Activated CD8-positive, alpha-beta T cell treated with anti-CD3 and anti-CD28 coated beads, Interleukin-2, amount 10 ng/mL, durations not matched to agents 7 days and 5 days (primary cell): ENCODE results near the gene ARX. TPM values are rescaled to one million over a fixed set of nuclear protein-coding genes. Genes with fewer than 3 reads are reported as not detected.

Source experiments
- ATAC-seq: fragments of 150-1000 bp; cut with Tn5 transposase; one replicate; pipeline ENCODE4 v1.10.0; 2021; ENCODE audit warnings: moderate library complexity
- CTCF ChIA-PET: fragments of 350-600 bp; sonication (Branson Sonifier 250); formaldehyde crosslinking; loops from one replicate; lab custom pipeline; 2021; ENCODE audit warnings: antibody characterized with exemption; lab: Charles Lee
- POLR2A ChIA-PET: fragments of 350-600 bp; sonication (Branson Sonifier 250); formaldehyde crosslinking; loops from one replicate; lab custom pipeline; 2021; ENCODE audit warnings: antibody characterized with exemption; lab: Charles Lee
- DNase-seq: peaks from one replicate; pipeline ENCODE4 v3.0.0-alpha.2; 2020
- H3K27ac Mint-ChIP-seq: one replicate; pipeline ENCODE4 v1.8.0; 2021; ENCODE audit warnings: mild to moderate bottlenecking, mixed read lengths
- H3K27me3 Mint-ChIP-seq: one replicate; pipeline ENCODE4 v1.8.0; 2021; ENCODE audit warnings: low read depth, mixed read lengths
- H3K36me3 Mint-ChIP-seq: one replicate; pipeline ENCODE4 v1.8.0; 2021; ENCODE audit warnings: low read depth, mixed read lengths
- H3K4me1 Mint-ChIP-seq: one replicate; pipeline ENCODE4 v1.8.0; 2021; ENCODE audit warnings: low read depth, mixed read lengths
- H3K4me3 Mint-ChIP-seq: one replicate; pipeline ENCODE4 v1.8.0; 2021; ENCODE audit warnings: mild to moderate bottlenecking, mixed read lengths
- H3K9me3 Mint-ChIP-seq: one replicate; pipeline ENCODE4 v1.8.0; 2022; ENCODE audit warnings: mixed read lengths; ENCODE audit not compliant: insufficient read depth
- total RNA-seq, 2 experiments: library from RNA; stranded (reverse); gene quantifications; one replicate each; pipeline ENCODE4 v1.2.3, GENCODE V29; 2021

The ARX gene
- total RNA-seq, 2 experiments from 2014 or later, result not detected

- DNase-seq (no peak), ATAC-seq (no peak)
- POLR2A ChIA-PET, result no interaction called here
- Mint-ChIP-seq H3K9me3 (no peaks in the 10 kb centered on the region), H3K27ac (no peak overlapping the region), H3K27me3 (peaks cover 47% of the 10 kb centered on the region), H3K4me1 (peaks cover 12% of the 10 kb centered on the region), H3K36me3 (no peaks in the 10 kb centered on the region), H3K4me3 (no peak overlapping the region)
- CTCF ChIA-PET, result interaction anchor here (1.1 kb wide), 1 partner anchor 187 kb away, joined by 3 read pairs; no protein-coding TSS in a partner anchor
Observed at GRCh38 chrX:25025615-25026014, 9.8 kb upstream of the ARX start.

GRCh38 chrX:25023908-25024307, 8.1 kb upstream of the ARX start:
- Mint-ChIP-seq H3K9me3 (no peaks in the 10 kb centered on the region), H3K36me3 (no peaks in the 10 kb centered on the region), H3K27me3 (peaks cover 54% of the 10 kb centered on the region), H3K4me1 (peaks cover 12% of the 10 kb centered on the region), H3K4me3 (no peak overlapping the region), H3K27ac (no peak overlapping the region)
- ChIA-PET POLR2A (no interaction called here), CTCF (interaction anchor here (2.2 kb wide), 1 partner anchor 120 kb away, joined by 8 read pairs; no protein-coding TSS in a partner anchor)
- DNase-seq, result no peak
- no peak for ATAC-seq

DNA sequence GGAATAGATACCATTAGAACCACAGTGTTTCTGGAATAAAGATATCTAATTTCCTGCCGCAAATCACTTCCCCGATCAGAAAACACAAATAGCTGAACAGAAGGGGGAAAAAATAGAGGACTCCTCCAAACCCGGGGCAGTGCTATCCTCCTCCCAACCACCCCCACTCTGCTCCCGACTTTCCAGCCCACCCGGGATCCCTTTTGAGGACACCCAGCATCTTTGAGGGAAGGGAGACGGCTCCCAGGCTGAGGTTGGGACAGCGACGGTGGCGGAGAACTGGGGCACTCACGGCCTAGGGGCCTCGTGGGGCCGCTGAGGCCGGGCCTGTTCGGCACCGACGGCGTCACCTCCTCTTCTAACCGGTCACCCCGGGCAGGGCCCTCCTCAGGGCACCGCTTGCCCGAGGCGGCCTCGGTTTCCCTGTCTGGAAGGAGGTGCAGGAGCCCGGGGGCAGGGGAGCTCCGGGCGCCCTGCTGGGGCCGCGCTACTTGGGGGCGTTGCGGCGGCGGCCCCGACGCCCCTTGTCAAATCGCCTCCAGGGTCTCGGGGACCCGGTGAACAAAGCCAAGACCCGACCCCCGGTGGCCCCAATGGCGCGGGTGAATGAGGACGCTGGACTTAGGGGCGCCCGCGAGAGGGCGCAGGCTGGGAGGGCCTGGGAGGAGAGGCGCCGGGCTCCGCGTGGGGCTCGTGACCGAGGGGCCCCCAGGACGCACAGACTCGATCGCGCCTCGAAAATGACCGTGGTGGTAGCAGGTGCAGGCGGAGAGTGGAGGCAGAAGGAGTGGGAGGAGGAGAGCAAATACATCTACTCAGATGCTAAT, 6.9 kb upstream of the ARX start:
- POLR2A ChIA-PET, result no interaction called here
- Mint-ChIP-seq H3K4me3 (no peak overlapping the region), H3K4me1 (peaks cover 12% of the 10 kb centered on the region)

DNA sequence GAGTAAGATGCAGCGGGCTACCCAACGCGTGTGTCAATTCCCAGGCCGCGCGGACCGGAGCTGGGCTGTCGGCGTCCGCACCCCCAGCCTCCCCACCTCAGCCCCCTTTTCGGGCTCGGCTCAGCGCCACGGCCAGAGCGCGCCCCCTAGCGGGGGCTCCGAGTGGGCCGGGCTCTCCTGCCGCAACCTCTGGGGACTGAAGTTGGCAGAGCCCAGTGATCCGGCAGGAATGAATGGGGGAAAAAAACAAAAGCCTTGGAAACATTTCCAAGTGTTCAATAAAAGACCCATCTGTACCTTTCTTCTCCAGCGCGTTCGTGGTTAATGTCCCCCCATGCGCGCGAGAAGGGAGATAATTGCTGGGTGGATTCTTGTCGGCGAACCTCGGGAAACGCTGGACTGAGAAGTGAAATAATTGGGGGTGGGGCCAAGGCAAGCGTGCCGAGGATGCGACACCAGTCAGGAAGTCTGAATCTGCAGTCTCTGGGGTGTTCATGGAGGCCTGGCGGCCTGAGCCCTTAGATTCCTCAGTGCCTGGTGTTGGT, 5.2 kb upstream of the ARX start:
- Mint-ChIP-seq H3K27ac (no peak overlapping the region), H3K4me1 (peaks cover 19% of the 10 kb centered on the region), H3K27me3 (peaks cover 66% of the 10 kb centered on the region), H3K9me3 (no peaks in the 10 kb centered on the region), H3K4me3 (no peak overlapping the region), H3K36me3 (no peaks in the 10 kb centered on the region)
- DNase-seq (peak; percentile 30), ATAC-seq (peak; percentile 73)
- CTCF ChIA-PET, result interaction anchor here (0.7 to 2.9 kb wide), 3 partner anchors 123 to 201 kb away, joined by 4 to 16 read pairs (median 15); no protein-coding TSS in a partner anchor
- POLR2A ChIA-PET, result no interaction called here

More for the DNA sequence above, 6.9 kb upstream of the ARX start:
- CTCF ChIA-PET, result interaction anchor here (2.2 to 2.9 kb wide), 2 partner anchors 122 to 184 kb away, joined by 8 to 16 read pairs; no protein-coding TSS in a partner anchor
- Mint-ChIP-seq H3K36me3 (no peaks in the 10 kb centered on the region), H3K27me3 (peaks cover 59% of the 10 kb centered on the region), H3K9me3 (no peaks in the 10 kb centered on the region), H3K27ac (no peak overlapping the region)
- no peak for DNase-seq
- ATAC-seq, result no peak

- Mint-ChIP-seq H3K9me3 (no peaks in the 10 kb centered on the region), H3K36me3 (no peaks in the 10 kb centered on the region), H3K27ac (no peak overlapping the region), H3K4me3 (no peak overlapping the region), H3K27me3 (peaks cover 70% of the 10 kb centered on the region), H3K4me1 (peaks cover 19% of the 10 kb centered on the region)
- DNase-seq (no peak), ATAC-seq (no peak)
- ChIA-PET CTCF (interaction anchor here (0.8 to 2.9 kb wide), 3 partner anchors 9 to 181 kb away, joined by 3 to 16 read pairs (median 15); no protein-coding TSS in a partner anchor), POLR2A (no interaction called here)
Observed at GRCh38 chrX:25020391-25020904, 4.7 kb upstream of the ARX start.

- no peak for ATAC-seq
- Mint-ChIP-seq H3K36me3 (no peaks in the 10 kb centered on the region), H3K9me3 (no peaks in the 10 kb centered on the region), H3K4me1 (peaks cover 19% of the 10 kb centered on the region), H3K4me3 (no peak overlapping the region), H3K27ac (no peak overlapping the region), H3K27me3 (peaks cover 74% of the 10 kb centered on the region)
- no peak for DNase-seq
- ChIA-PET CTCF (interaction anchor here (0.8 to 2.9 kb wide), 3 partner anchors 8 to 181 kb away, joined by 3 to 16 read pairs (median 15); no protein-coding TSS in a partner anchor), POLR2A (no interaction called here)
Observed at GRCh38 chrX:25019707-25020390, 4.1 kb upstream of the ARX start.

GRCh38 chrX:25018682-25019081, 2.9 kb upstream of the ARX start:
- H3K9me3 Mint-ChIP-seq, result no peaks in the 10 kb centered on the region
- H3K36me3 Mint-ChIP-seq, result no peaks in the 10 kb centered on the region
- ATAC-seq, result no peak
- H3K4me1 Mint-ChIP-seq, result peaks cover 19% of the 10 kb centered on the region
- POLR2A ChIA-PET, result no interaction called here
- H3K4me3 Mint-ChIP-seq, result no peak overlapping the region
- CTCF ChIA-PET, result no interaction called here
- DNase-seq, result no peak
- no peak overlapping the region for H3K27ac Mint-ChIP-seq
- peaks cover 70% of the 10 kb centered on the region for H3K27me3 Mint-ChIP-seq

DNA sequence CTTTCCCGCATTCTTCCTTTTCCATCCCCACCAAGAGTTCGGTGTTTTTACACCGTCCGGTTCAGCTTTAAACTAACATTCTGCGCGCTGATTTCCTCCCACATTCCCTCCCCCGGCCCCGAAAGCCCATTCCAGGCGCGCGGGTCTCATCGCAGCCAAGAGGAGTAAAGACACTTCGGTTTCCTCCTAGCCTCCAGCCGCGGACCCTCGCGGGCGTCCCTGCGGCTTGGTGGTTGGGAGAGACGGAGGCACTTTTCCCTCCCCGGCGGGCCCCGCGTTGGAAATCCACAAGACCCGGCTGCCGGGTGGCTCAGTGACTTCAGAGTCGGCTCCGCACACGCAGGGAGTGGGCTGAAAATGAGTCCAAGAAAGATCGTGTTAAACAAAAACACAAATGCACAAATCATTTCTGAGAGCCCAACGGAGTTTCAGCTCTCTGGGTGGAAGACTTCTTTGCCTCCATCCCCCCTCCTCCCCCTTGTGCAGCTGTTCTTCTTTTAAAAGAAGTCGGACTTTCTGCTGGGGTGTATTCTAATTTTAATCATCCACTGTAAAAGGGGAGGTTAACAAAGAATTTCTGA, 2.0 kb upstream of the ARX start:
- no peak overlapping the region for H3K4me3 Mint-ChIP-seq
- H3K27me3 Mint-ChIP-seq, result peaks cover 66% of the 10 kb centered on the region
- H3K36me3 Mint-ChIP-seq, result no peaks in the 10 kb centered on the region
- no peak for DNase-seq
- H3K4me1 Mint-ChIP-seq, result peaks cover 21% of the 10 kb centered on the region
- H3K27ac Mint-ChIP-seq, result no peak overlapping the region
- no peak for ATAC-seq
- ChIA-PET CTCF (no interaction called here), POLR2A (no interaction called here)
- no peaks in the 10 kb centered on the region for H3K9me3 Mint-ChIP-seq

- DNase-seq (no peak), ATAC-seq (no peak)
- ChIA-PET POLR2A (no interaction called here), CTCF (no interaction called here)
- H3K36me3 Mint-ChIP-seq, result no peaks in the 10 kb centered on the region
- no peak overlapping the region for H3K4me3 Mint-ChIP-seq
- H3K27me3 Mint-ChIP-seq, result peaks cover 63% of the 10 kb centered on the region
- no peak overlapping the region for H3K27ac Mint-ChIP-seq
- H3K4me1 Mint-ChIP-seq, result peaks cover 22% of the 10 kb centered on the region
- no peaks in the 10 kb centered on the region for H3K9me3 Mint-ChIP-seq
Observed at GRCh38 chrX:25016938-25017598, 1.3 kb upstream of the ARX start.

DNA sequence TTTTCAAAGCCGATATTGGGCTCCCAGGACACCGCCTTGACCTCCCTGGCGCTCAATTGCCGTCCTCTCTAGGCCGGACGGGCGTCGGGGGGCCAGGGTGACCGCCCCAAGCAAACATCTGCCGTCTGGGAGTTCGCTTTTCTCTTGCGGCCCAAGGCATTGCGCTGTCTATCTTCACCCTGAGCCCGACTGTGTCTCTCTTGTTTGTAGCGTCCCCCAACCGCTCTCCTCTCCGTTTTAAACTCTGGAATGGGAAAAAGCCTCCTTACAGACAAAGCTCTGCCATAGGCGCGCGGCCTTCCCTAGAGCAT, 551 bp upstream of the ARX start:
- Mint-ChIP-seq H3K36me3 (no peaks in the 10 kb centered on the region), H3K9me3 (no peaks in the 10 kb centered on the region)

GRCh38 chrX:25014366-25014838, 1.4 kb downstream of the ARX start:
- CTCF ChIA-PET, result no interaction called here
- DNase-seq (no peak), ATAC-seq (no peak)
- H3K4me1 Mint-ChIP-seq, result peaks cover 12% of the 10 kb centered on the region
- H3K27ac Mint-ChIP-seq, result no peak overlapping the region
- H3K4me3 Mint-ChIP-seq, result peak overlapping the region; percentile 40
- peaks cover 66% of the 10 kb centered on the region for H3K27me3 Mint-ChIP-seq
- POLR2A ChIA-PET, result no interaction called here
- H3K36me3 Mint-ChIP-seq, result no peaks in the 10 kb centered on the region
- no peaks in the 10 kb centered on the region for H3K9me3 Mint-ChIP-seq

More for the DNA sequence above, 551 bp upstream of the ARX start:
- DNase-seq, result no peak
- H3K27ac Mint-ChIP-seq, result no peak overlapping the region
- no peak for ATAC-seq
- H3K27me3 Mint-ChIP-seq, result peaks cover 61% of the 10 kb centered on the region
- CTCF ChIA-PET, result interaction anchor here (1.0 kb wide), 1 partner anchor 128 kb away, joined by 3 read pairs; no protein-coding TSS in a partner anchor
- H3K4me3 Mint-ChIP-seq, result no peak overlapping the region
- POLR2A ChIA-PET, result no interaction called here
- peaks cover 15% of the 10 kb centered on the region for H3K4me1 Mint-ChIP-seq
